ENCODE measurements around the gene ARHGAP30. TPM values are rescaled to one million over a fixed set of nuclear protein-coding genes. Genes with fewer than 3 reads are reported as not detected.

Gene ARHGAP30
- total RNA-seq, 1 experiment from 2014 or later: 0.39 TPM

GRCh38 chr1:161012420-161012819 is 57.3 kb downstream of the ARHGAP30 start:
- BruUV-seq (replicated peaks): no TSS peak
- DNase-seq (ENCODE audit: low read depth, low spot score) (no peak), ATAC-seq (no peak)
- H4K20me1 ChIP-seq (ENCODE audit: insufficient read depth): peaks cover 6% of the 10 kb centered on the region
- RAD21 ChIA-PET (ENCODE audit: low non-redundant PET in 1 of 2, low total read pairs in 2 of 2, uncharacterized antibody in 2 of 2, unreplicated experiment in 2 of 2): no interaction called here
- TF ChIP-seq EGR1 (IDR thresholded peaks at IDR 0.05; ENCODE audit: low read depth) (no peak), ATF3 (IDR thresholded peaks at IDR 0.05) (no peak), SIN3A (IDR thresholded peaks at IDR 0.05; ENCODE audit: low read depth) (no peak), EZH2phosphoT487 (IDR thresholded peaks at IDR 0.05; ENCODE audit: borderline replicate concordance) (no peak), ZFX (IDR thresholded peaks at IDR 0.05) (no peak), CEBPB (IDR thresholded peaks at IDR 0.05; ENCODE audit: low read depth) (no peak), SRF (IDR thresholded peaks at IDR 0.05; ENCODE audit: low read depth) (no peak), SP1 (IDR thresholded peaks at IDR 0.05; ENCODE audit: low read depth) (no peak), RAD21 (IDR thresholded peaks at IDR 0.05; ENCODE audit: low read depth) (no peak), ZBTB33 (IDR thresholded peaks at IDR 0.05; ENCODE audit: extremely low read depth, insufficient replicate concordance, low read length) (no peak), ELF1 (IDR thresholded peaks at IDR 0.05; ENCODE audit: borderline replicate concordance, low read depth) (no peak), POLR2A (IDR thresholded peaks at IDR 0.05; ENCODE audit: borderline replicate concordance, extremely low read depth, insufficient read depth, insufficient read length) (no peak), EZH2 (IDR thresholded peaks at IDR 0.05) (no peak), ZNF274 (IDR thresholded peaks at IDR 0.05; ENCODE audit: low read depth, low read length) (no peak), REST (IDR thresholded peaks at IDR 0.05; ENCODE audit: low read depth) (no peak), JUND (IDR thresholded peaks at IDR 0.05) (no peak), MAX (IDR thresholded peaks at IDR 0.05) (no peak), POLR2AphosphoS5 (IDR thresholded peaks at IDR 0.05; ENCODE audit: low read depth, low read length) (no peak)
- TF ChIP-seq, protein P1, sequence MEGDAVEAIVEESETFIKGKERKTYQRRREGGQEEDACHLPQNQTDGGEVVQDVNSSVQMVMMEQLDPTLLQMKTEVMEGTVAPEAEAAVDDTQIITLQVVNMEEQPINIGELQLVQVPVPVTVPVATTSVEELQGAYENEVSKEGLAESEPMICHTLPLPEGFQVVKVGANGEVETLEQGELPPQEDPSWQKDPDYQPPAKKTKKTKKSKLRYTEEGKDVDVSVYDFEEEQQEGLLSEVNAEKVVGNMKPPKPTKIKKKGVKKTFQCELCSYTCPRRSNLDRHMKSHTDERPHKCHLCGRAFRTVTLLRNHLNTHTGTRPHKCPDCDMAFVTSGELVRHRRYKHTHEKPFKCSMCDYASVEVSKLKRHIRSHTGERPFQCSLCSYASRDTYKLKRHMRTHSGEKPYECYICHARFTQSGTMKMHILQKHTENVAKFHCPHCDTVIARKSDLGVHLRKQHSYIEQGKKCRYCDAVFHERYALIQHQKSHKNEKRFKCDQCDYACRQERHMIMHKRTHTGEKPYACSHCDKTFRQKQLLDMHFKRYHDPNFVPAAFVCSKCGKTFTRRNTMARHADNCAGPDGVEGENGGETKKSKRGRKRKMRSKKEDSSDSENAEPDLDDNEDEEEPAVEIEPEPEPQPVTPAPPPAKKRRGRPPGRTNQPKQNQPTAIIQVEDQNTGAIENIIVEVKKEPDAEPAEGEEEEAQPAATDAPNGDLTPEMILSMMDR (IDR thresholded peaks at IDR 0.05 in 2 of 3, conservative IDR thresholded peaks at IDR 0.05 in 1 of 3; ENCODE audit: borderline replicate concordance in 1 of 3, insufficient read depth in 1 of 3, low read depth in 2 of 3, low read length in 2 of 3): no peak
- peaks cover 87% of the 10 kb centered on the region for H3K79me2 ChIP-seq (ENCODE audit: insufficient read depth, low read length)
- peaks cover 0 to 12% of the 10 kb centered on the region in 2 experiments; a peak in 2 of 4 replicates for H3K4me1 ChIP-seq (ENCODE audit: control insufficient read depth in 1 of 2, insufficient read depth in 2 of 2, low read length in 2 of 2)
- no peak overlapping the region for H3K4me3 ChIP-seq (replicated peaks in 1 of 2; ENCODE audit: low read depth in 1 of 2, low read length in 2 of 2)
- H3K9ac ChIP-seq (ENCODE audit: low read length): no peak overlapping the region
- no peaks in the 10 kb centered on the region; a peak in 1 of 4 replicates for H3K36me3 ChIP-seq (ENCODE audit: control insufficient read depth in 1 of 2, insufficient read depth in 2 of 2, low read length in 2 of 2)
- no peak overlapping the region for H3K4me2 ChIP-seq (ENCODE audit: low read length)
- no peak overlapping the region for H2AFZ ChIP-seq (ENCODE audit: low read depth, low read length, poor library complexity, severe bottlenecking)
- POLR2A ChIA-PET: interaction anchor here (2.3 kb wide), 1 partner anchor 9 kb away, joined by 15 read pairs; the partner anchor contains the start of gene F11R
- no peaks in the 10 kb centered on the region for H3K9me3 ChIP-seq (ENCODE audit: control insufficient read depth in 1 of 2, insufficient read depth in 1 of 2, low read depth in 1 of 2, low read length in 2 of 2)
- intact Hi-C loops (cut with micrococcal nuclease): no loop called here
- H3K27ac ChIP-seq (ENCODE audit: low read depth, low read length): no peak overlapping the region
- CTCF ChIA-PET: no interaction called here
- no peaks in the 10 kb centered on the region for H3K27me3 ChIP-seq (ENCODE audit: insufficient read depth, low read length)
- no peaks in the 10 kb centered on the region for H3K9me2 ChIP-seq (ENCODE audit: insufficient read depth)
